Endothelial cell of umbilical vein (primary cell): ENCODE measurements around the gene BABAM1.

ENCODE experiments used
- CTCF ChIP-seq, 2 donors: IDR thresholded peaks; 1 replicate in 1 of 2; 2 replicates in 1 of 2; pipeline ENCODE4 v1.5.1; 2011; ENCODE audit warnings: low read length in 2 of 2, mild to moderate bottlenecking in 2 of 2, moderate library complexity in 2 of 2, control low read depth in 1 of 2, inconsistent platforms in 1 of 2, low read depth in 1 of 2; ENCODE audit not compliant: insufficient read depth in 1 of 2; ENCODE audit errors: extremely low read depth in 1 of 2
- GATA2 ChIP-seq: IDR thresholded peaks from 2 replicates; pipeline ENCODE4 v1.7.0; 2011; ENCODE audit warnings: low read depth, mild to moderate bottlenecking, moderate library complexity, mixed read lengths, low read length; ENCODE audit not compliant: insufficient read length, insufficient read depth

GRCh38 chr19:17296273-17296672 is 29.0 kb downstream of the BABAM1 start:
- TF ChIP-seq GATA2 (peak; percentile 70), CTCF (IDR thresholded peaks at IDR 0.05; ENCODE audit: extremely low read depth in 1 of 2, insufficient read depth in 1 of 2, low read depth in 1 of 2, low read length in 2 of 2) (no peak)
